ENCODE data around the gene TMEM182. TPM values are rescaled to one million over a fixed set of nuclear protein-coding genes. Genes with fewer than 3 reads are reported as not detected.

Gene TMEM182
- total RNA-seq, 4 donors from 2014 or later = under 0.01 to 3.5 (median 0.86) TPM

- no peak for DNase-seq
- no peaks in the 10 kb centered on the region for H3K36me3 ChIP-seq
- no peaks in the 10 kb centered on the region for H3K27me3 ChIP-seq
- no peaks in the 10 kb centered on the region for H3K9me3 ChIP-seq
- no peak overlapping the region for H3K4me3 ChIP-seq
- TF ChIP-seq, protein P1, sequence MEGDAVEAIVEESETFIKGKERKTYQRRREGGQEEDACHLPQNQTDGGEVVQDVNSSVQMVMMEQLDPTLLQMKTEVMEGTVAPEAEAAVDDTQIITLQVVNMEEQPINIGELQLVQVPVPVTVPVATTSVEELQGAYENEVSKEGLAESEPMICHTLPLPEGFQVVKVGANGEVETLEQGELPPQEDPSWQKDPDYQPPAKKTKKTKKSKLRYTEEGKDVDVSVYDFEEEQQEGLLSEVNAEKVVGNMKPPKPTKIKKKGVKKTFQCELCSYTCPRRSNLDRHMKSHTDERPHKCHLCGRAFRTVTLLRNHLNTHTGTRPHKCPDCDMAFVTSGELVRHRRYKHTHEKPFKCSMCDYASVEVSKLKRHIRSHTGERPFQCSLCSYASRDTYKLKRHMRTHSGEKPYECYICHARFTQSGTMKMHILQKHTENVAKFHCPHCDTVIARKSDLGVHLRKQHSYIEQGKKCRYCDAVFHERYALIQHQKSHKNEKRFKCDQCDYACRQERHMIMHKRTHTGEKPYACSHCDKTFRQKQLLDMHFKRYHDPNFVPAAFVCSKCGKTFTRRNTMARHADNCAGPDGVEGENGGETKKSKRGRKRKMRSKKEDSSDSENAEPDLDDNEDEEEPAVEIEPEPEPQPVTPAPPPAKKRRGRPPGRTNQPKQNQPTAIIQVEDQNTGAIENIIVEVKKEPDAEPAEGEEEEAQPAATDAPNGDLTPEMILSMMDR (IDR thresholded peaks at IDR 0.05) = no peak
- TF ChIP-seq POLR2A (IDR thresholded peaks at IDR 0.05) = no peak
- H3K27ac ChIP-seq = no peak overlapping the region
- no peaks in the 10 kb centered on the region for H3K4me1 ChIP-seq
- intact Hi-C loops (cut with DNase I; ENCODE audit: low total_unique reads) = no loop called here
Observed at GRCh38 chr2:102843764-102844443, 82.1 kb downstream of the TMEM182 start.

DNA sequence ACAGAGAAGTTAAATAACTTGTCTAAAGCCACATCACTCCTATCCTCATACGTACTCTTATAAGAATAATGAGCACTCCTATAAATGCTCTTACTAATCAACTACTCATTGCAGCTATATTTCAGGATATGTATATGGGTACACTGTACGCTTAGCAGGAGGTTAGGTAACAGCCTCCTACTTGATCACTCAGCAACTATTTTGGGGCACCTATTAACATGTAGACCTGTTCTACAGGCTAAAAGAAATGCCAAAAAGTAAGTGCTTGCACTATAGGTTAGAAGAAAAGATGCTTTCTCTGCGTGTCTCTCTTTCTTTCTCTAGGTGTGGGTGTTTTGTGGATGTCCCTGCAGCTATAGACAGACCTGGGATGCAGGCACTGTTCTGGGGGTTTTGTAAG, 83.1 kb downstream of the TMEM182 start:
- DNase-seq = no peak
- H3K36me3 ChIP-seq = no peaks in the 10 kb centered on the region
- H3K9me3 ChIP-seq = no peaks in the 10 kb centered on the region
- H3K27ac ChIP-seq = no peak overlapping the region
- no peaks in the 10 kb centered on the region for H3K27me3 ChIP-seq
- intact Hi-C loops (cut with DNase I; ENCODE audit: low total_unique reads) = no loop called here
- no peak overlapping the region for H3K4me3 ChIP-seq
- H3K4me1 ChIP-seq = no peaks in the 10 kb centered on the region
- TF ChIP-seq POLR2A (IDR thresholded peaks at IDR 0.05) = no peak
- TF ChIP-seq, protein P1 (IDR thresholded peaks at IDR 0.05) = no peak

DNA sequence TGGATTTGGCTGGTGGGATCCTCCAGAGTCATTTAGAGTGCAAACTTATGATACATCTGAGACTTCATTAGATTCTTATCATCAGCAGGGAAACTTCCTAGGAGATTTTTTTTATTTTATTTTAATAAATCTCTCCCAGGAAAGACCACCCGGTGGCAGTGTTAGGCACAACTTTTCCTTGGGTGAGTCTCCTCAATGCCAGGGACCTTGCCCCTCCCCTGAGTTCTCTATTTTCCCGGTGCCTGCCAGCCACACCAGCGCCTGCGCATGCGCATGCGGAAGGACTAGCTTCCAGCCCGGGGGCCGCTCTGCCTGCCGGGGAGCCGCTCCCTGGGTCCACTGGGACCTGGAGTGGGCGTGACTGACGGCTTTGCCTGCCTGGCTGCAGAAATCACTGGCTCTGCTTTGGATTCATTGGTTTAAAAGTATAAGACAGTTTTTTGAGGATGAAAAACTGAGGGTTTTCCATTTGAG, 86.6 kb downstream of the TMEM182 start:
- no peaks in the 10 kb centered on the region for H3K4me1 ChIP-seq
- H3K36me3 ChIP-seq = no peaks in the 10 kb centered on the region
- intact Hi-C loops (cut with DNase I; ENCODE audit: low total_unique reads) = no loop called here
- H3K4me3 ChIP-seq = no peak overlapping the region
- TF ChIP-seq, protein P1 (IDR thresholded peaks at IDR 0.05) = no peak
- no peak for TF ChIP-seq POLR2A (IDR thresholded peaks at IDR 0.05)
- peak in 1 of 2 donors; percentile 30 for DNase-seq
- H3K27me3 ChIP-seq = no peaks in the 10 kb centered on the region
- no peaks in the 10 kb centered on the region for H3K9me3 ChIP-seq
- H3K27ac ChIP-seq = no peak overlapping the region

- H3K27ac ChIP-seq = no peak overlapping the region
- no peaks in the 10 kb centered on the region for H3K36me3 ChIP-seq
- H3K4me1 ChIP-seq = no peaks in the 10 kb centered on the region
- DNase-seq = no peak
- intact Hi-C loops (cut with DNase I; ENCODE audit: low total_unique reads) = no loop called here
- H3K27me3 ChIP-seq = no peaks in the 10 kb centered on the region
- no peaks in the 10 kb centered on the region for H3K9me3 ChIP-seq
- H3K4me3 ChIP-seq = no peak overlapping the region
- TF ChIP-seq, protein P1 (IDR thresholded peaks at IDR 0.05) = no peak
- TF ChIP-seq POLR2A (IDR thresholded peaks at IDR 0.05) = no peak
Observed at GRCh38 chr2:102850888-102851287, 89.1 kb downstream of the TMEM182 start.

- Histone ChIP-seq H3K4me3 (no peak overlapping the region), H3K27me3 (no peaks in the 10 kb centered on the region), H3K9me3 (no peaks in the 10 kb centered on the region), H3K27ac (no peak overlapping the region), H3K36me3 (no peaks in the 10 kb centered on the region), H3K4me1 (no peaks in the 10 kb centered on the region)
- intact Hi-C loops (cut with DNase I; ENCODE audit: low total_unique reads) = no loop called here
- no peak for DNase-seq
- TF ChIP-seq POLR2A (IDR thresholded peaks at IDR 0.05) = no peak
- TF ChIP-seq, protein P1 (IDR thresholded peaks at IDR 0.05) = no peak
Observed at GRCh38 chr2:102852867-102853266, 91.0 kb downstream of the TMEM182 start.

Other genes with a start within 250 kb of the TMEM182 start
- under 1 TPM in 3 of 4 donors, not detected in 1; under 0.01 to 0.29 (median 0.21) TPM for gene SLC9A2, start 142.5 kb upstream of the TMEM182 start, total RNA-seq

Measured in uterus (tissue), 4 donors.